Keratinocyte (primary cell): ENCODE data around the gene RPS21.

Source experiments
- EZH2 ChIP-seq: IDR thresholded peaks from one replicate; pipeline ENCODE4 v1.6.1; 2012; ENCODE audit warnings: inconsistent platforms, mild to moderate bottlenecking, low read length, moderate library complexity
- TF ChIP-seq, protein P1 (sequence below), 3 experiments: IDR thresholded peaks in 1 of 3; conservative IDR thresholded peaks in 1 of 3; optimal IDR thresholded peaks in 1 of 3; 2 replicates in 2 of 3; 3 replicates in 1 of 3; pipeline versions ENCODE3 to v1.5.1; 2011; ENCODE audit warnings: low read length in 3 of 3, mild to moderate bottlenecking in 3 of 3, moderate library complexity in 2 of 3, control low read depth in 1 of 3, inconsistent platforms in 1 of 3; ENCODE audit not compliant: insufficient read depth in 2 of 3; ENCODE audit errors: extremely low read depth in 1 of 3

DNA sequence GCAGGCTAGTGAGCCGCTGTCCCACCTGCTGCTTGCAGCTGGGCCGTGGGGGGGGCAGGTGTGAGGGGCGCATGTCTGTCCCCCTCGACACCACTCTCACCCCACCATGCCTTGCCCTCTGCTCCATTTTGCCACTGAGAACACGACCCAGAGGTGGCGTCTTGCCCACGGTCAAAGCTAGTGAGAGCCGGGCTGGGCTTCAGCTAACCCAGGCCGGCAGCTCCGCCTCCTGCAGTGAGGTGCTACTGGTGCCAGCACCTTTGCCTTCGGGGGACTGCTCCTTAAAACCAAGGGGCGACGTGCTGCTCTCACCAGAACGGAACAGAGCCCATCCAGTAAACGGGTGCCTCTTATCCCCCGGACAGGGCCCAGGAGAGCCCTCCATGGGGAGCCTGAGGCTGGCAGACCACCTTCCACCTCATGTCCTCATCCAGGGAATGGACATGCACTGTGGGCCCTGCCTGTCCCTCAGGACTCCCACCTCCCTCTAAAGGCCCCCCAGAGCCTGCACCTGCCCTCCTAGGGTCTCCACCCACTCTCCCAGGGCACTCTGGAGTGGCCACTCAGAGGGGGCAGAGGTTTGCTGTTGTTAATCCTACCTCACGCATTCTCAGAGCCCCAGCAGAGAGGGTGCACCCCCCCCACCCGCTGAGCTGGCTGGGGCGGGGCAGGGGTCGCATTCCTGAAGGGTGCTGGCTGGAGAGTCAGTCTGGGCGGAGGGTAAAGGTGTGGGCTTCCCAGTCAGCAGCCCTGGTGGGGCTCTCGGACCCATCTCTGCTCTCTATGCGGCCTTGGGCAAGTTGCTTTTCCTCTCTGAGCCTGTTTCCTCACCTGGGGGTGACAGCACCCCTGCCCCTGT is 37.6 kb downstream of the RPS21 start:
- TF ChIP-seq, protein P1, sequence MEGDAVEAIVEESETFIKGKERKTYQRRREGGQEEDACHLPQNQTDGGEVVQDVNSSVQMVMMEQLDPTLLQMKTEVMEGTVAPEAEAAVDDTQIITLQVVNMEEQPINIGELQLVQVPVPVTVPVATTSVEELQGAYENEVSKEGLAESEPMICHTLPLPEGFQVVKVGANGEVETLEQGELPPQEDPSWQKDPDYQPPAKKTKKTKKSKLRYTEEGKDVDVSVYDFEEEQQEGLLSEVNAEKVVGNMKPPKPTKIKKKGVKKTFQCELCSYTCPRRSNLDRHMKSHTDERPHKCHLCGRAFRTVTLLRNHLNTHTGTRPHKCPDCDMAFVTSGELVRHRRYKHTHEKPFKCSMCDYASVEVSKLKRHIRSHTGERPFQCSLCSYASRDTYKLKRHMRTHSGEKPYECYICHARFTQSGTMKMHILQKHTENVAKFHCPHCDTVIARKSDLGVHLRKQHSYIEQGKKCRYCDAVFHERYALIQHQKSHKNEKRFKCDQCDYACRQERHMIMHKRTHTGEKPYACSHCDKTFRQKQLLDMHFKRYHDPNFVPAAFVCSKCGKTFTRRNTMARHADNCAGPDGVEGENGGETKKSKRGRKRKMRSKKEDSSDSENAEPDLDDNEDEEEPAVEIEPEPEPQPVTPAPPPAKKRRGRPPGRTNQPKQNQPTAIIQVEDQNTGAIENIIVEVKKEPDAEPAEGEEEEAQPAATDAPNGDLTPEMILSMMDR (optimal IDR thresholded peaks at IDR 0.05 in 1 of 3, IDR thresholded peaks at IDR 0.05 in 1 of 3, conservative IDR thresholded peaks at IDR 0.05 in 1 of 3; ENCODE audit: extremely low read depth in 1 of 3, insufficient read depth in 2 of 3, low read length in 3 of 3) = no peak
- no peak for TF ChIP-seq EZH2
